ENCODE measurements around the gene SPO11.

The SPO11 gene

GRCh38 chr20:57385940-57386339, 56.3 kb downstream of the SPO11 start:
- TF ChIP-seq, protein P1, sequence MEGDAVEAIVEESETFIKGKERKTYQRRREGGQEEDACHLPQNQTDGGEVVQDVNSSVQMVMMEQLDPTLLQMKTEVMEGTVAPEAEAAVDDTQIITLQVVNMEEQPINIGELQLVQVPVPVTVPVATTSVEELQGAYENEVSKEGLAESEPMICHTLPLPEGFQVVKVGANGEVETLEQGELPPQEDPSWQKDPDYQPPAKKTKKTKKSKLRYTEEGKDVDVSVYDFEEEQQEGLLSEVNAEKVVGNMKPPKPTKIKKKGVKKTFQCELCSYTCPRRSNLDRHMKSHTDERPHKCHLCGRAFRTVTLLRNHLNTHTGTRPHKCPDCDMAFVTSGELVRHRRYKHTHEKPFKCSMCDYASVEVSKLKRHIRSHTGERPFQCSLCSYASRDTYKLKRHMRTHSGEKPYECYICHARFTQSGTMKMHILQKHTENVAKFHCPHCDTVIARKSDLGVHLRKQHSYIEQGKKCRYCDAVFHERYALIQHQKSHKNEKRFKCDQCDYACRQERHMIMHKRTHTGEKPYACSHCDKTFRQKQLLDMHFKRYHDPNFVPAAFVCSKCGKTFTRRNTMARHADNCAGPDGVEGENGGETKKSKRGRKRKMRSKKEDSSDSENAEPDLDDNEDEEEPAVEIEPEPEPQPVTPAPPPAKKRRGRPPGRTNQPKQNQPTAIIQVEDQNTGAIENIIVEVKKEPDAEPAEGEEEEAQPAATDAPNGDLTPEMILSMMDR (IDR thresholded peaks at IDR 0.05; ENCODE audit: insufficient read depth, low read depth, low read length, missing control alignments), result no peak
- no peak overlapping the region for H3K4me3 ChIP-seq (ENCODE audit: low read depth, low read length)
- no peak for DNase-seq (ENCODE audit: low read depth)

GRCh38 chr20:57386762-57387161, 57.2 kb downstream of the SPO11 start:
- DNase-seq (ENCODE audit: low read depth), result no peak
- H3K4me3 ChIP-seq (ENCODE audit: low read depth, low read length), result no peak overlapping the region
- TF ChIP-seq, protein P1 (IDR thresholded peaks at IDR 0.05; ENCODE audit: insufficient read depth, low read depth, low read length, missing control alignments), result no peak

- DNase-seq (ENCODE audit: low read depth), result no peak
- TF ChIP-seq, protein P1 (IDR thresholded peaks at IDR 0.05; ENCODE audit: insufficient read depth, low read depth, low read length, missing control alignments), result no peak
- H3K4me3 ChIP-seq (ENCODE audit: low read depth, low read length), result no peak overlapping the region
These were observed 57.9 kb downstream of the SPO11 start for GRCh38 chr20:57387463-57387862.

DNA sequence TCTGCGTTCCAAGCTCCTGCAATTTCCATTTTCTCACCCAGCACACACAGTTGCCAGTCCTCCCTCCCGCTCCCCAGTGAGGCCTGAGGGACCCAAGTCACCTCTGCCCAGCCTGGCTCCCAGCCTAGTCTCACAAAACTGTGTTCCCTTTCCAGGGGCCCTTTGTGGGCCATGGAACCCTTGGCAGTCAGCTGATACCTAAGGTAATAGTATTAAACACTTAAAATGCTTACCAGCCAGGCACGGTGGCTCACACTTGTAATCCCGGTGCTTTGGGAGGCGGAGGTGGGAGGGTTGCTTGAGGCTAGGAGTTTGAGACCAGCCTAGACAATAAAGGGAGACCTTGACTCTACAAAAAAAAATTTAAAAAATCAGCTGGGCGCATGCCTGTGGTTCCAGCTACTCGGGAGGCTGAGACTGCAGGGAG, 58.4 kb downstream of the SPO11 start:
- TF ChIP-seq, protein P1 (IDR thresholded peaks at IDR 0.05; ENCODE audit: insufficient read depth, low read depth, low read length, missing control alignments), result no peak
- H3K4me3 ChIP-seq (ENCODE audit: low read depth, low read length), result no peak overlapping the region
- DNase-seq (ENCODE audit: low read depth), result no peak

DNA sequence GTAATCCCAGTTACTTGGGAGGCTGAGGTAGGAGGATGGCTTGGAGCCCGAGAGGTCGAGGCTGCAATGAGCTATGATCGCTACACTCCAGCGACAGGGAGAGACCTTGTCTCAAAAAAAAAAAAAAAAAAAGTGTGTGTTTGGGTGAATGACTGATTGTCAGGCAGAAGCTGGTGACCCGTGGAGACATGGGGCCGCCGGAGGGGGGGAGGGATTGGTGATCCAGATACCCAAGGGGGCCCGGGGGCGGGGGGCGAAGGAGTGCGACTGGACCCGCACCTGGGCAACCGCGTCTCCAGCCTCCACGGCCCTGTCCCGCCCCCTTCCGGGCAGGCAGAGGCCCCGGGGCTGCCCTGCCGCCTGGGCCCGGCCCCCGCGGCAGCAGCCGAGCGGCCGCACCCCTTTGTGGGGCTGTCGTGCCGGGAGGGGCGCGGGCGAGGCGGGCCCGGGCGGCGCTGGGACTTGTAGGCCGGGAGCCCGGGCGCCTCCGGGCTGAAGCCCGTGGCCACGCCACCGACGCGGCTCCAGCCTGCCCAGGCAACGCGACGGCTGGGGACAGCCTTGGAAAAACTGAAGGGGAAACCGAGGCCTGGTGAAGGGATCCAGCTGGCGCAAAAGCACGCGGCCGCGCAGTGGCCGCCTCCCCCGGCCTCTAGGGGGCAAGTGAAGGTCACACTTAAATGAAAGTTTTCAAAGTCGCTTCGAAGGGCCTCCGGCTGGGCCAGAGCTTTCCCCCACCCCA, 59.5 kb downstream of the SPO11 start:
- peak; percentile 86 for DNase-seq (ENCODE audit: low read depth)
- peak overlapping the region; percentile 78 for H3K4me3 ChIP-seq (ENCODE audit: low read depth, low read length)
- TF ChIP-seq, protein P1 (IDR thresholded peaks at IDR 0.05; ENCODE audit: insufficient read depth, low read depth, low read length, missing control alignments), result peak; percentile 47

DNA sequence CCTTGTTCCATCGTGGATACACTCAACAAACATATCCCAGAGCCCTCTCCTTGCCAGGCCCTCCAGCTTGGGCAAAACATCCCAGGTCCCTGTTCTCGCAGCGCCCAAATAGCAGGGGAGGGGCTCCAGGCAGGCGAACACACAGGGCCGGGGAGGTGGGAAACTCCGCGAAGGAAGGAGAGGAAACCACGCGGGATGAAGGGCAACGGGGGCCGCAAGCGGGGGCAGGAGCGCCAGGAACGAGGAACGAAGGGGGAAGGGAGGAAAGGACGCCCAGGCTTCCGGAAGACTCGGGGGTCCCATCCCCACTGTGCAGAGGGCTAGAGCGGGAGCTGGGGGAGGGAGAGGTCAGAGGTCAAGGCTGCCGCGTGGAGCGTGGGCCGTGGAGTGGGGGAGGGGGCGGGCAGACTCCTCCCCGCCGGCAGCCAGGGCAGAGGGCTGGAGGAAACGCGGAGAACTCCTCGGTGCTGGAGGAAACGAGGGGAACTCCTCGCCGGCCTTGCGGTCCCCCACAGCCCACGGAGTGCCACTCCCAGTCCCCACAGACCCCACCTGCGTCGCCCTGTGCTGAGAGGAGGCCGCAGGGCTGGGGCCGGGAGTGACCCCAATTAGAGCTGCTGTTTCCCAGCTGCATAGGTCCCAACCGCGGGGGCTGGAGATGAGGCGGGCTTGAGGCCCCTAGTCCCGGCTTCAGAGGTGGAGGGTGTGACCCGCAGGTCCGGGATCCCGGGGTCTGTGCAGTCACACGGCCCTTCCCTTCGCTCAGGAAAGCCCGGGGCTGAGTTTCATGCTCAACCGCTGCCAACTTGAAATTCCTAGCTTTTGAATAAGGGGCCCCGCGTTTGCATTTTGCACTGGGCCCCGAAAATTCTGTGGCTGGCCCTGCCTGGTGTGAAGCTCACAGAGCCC, 60.3 kb downstream of the SPO11 start:
- peak overlapping the region; percentile 78 for H3K4me3 ChIP-seq (ENCODE audit: low read depth, low read length)
- DNase-seq (ENCODE audit: low read depth), result peak; percentile 83
- TF ChIP-seq, protein P1 (IDR thresholded peaks at IDR 0.05; ENCODE audit: insufficient read depth, low read depth, low read length, missing control alignments), result no peak

Measured in GM12865 (cell line).